HG02970 (cell line): Measurements from ENCODE around the gene MTCL3.
"Not testable (repeated sequence)": the region's sequence is repeated elsewhere in the genome, so short reads cannot be mapped to it uniquely, and the experiment has no call there.

Source experiments
- ATAC-seq: cut with Tn5 transposase; IDR thresholded peaks from one replicate; pipeline ENCODE4 v1.9.1; 2021; ENCODE audit warnings: mild to moderate bottlenecking, moderate library complexity, moderate number of reproducible peaks; ENCODE audit not compliant: unreplicated experiment, low FRiP score

Gene MTCL3

GRCh38 chr6:127439718-127440117, 79.4 kb downstream of the MTCL3 start:
- ATAC-seq: no peak

- no peak for ATAC-seq
Observed at GRCh38 chr6:127436578-127437110, 82.5 kb downstream of the MTCL3 start.

- no peak for ATAC-seq
Observed at GRCh38 chr6:127435626-127436220, 83.4 kb downstream of the MTCL3 start.

GRCh38 chr6:127434651-127435050, 84.5 kb downstream of the MTCL3 start:
- no peak for ATAC-seq

GRCh38 chr6:127428562-127428961, 90.6 kb downstream of the MTCL3 start:
- not testable (repeated sequence) for ATAC-seq

GRCh38 chr6:127423921-127424320, 95.2 kb downstream of the MTCL3 start:
- ATAC-seq: no peak
